Fibroblast of mammary gland (primary cell): ENCODE data around the gene CASTOR1.
"Not testable (repeated sequence)": the region's sequence is repeated elsewhere in the genome, so short reads cannot be mapped to it uniquely, and the experiment has no call there.

Experiments used
- DNase-seq: peaks from one replicate; pipeline ENCODE4 v3.0.0-alpha.2; 2010; ENCODE audit warnings: low read depth
- H3K4me3 ChIP-seq: 2 replicates; pipeline ENCODE4 v1.5.1; 2011; ENCODE audit warnings: low read depth, mild to moderate bottlenecking, low read length, moderate library complexity; ENCODE audit not compliant: control insufficient read depth
- CTCF ChIP-seq: conservative IDR thresholded peaks from 2 replicates; pipeline ENCODE4 v1.5.1; 2011; ENCODE audit warnings: low read depth, low read length, inconsistent platforms; ENCODE audit not compliant: control insufficient read depth, insufficient read depth

CASTOR1 gene

GRCh38 chr22:30289141-30289979, at the start of gene CASTOR1:
Gene CASTOR1 (minus strand): TSS chr22:30289505. CDS start chr22:30289497, 8 bp downstream.
- peak; percentile 97 for DNase-seq
- no peak for TF ChIP-seq CTCF
- peak within 1 kb of the TSS; percentile 53 for H3K4me3 ChIP-seq

- no peak for DNase-seq
These were observed 49.5 kb upstream of the CASTOR1 start for GRCh38 chr22:30338802-30339201.

GRCh38 chr22:30338341-30338740, 49.0 kb upstream of the CASTOR1 start:
- DNase-seq, H3K4me3 ChIP-seq: not testable (repeated sequence)

More at GRCh38 chr22:30338802-30339201, 49.5 kb upstream of the CASTOR1 start:
- no peak for TF ChIP-seq CTCF
- H3K4me3 ChIP-seq, result no peak overlapping the region

- no peak overlapping the region for H3K4me3 ChIP-seq
- no peak for TF ChIP-seq CTCF
- no peak for DNase-seq
These were observed 48.1 kb upstream of the CASTOR1 start for GRCh38 chr22:30337461-30337778.

- H3K4me3 ChIP-seq, result no peak overlapping the region
- DNase-seq, result no peak
- TF ChIP-seq CTCF, result no peak
These were observed 47.6 kb upstream of the CASTOR1 start for GRCh38 chr22:30336752-30337460.

GRCh38 chr22:30335236-30335635, 45.9 kb upstream of the CASTOR1 start:
- TF ChIP-seq CTCF, result no peak
- no peak for DNase-seq

GRCh38 chr22:30334646-30335045, 45.3 kb upstream of the CASTOR1 start:
- no peak for DNase-seq
- H3K4me3 ChIP-seq, result no peak overlapping the region
- TF ChIP-seq CTCF, result no peak

More at GRCh38 chr22:30335236-30335635, 45.9 kb upstream of the CASTOR1 start:
- H3K4me3 ChIP-seq, result no peak overlapping the region
